HL-60 (cell line): ENCODE measurements around the gene MIPOL1.
"Not testable (repeated sequence)": the region's sequence is repeated elsewhere in the genome, so short reads cannot be mapped to it uniquely, and the experiment has no call there.

Experiments used
- DNase-seq, 2 experiments: peaks; one replicate each; pipeline ENCODE4 v3.0.0-alpha.2; 2010 to 2020; ENCODE audit warnings: low read depth in 1 of 2, low spot score in 1 of 2
- H3K27ac ChIP-seq: fragments of 250-450 bp; sonication (Bioruptor Pico); replicated peaks from 2 replicates; pipeline ENCODE4 v1.5.1; 2020; ENCODE audit warnings: mild to moderate bottlenecking, moderate library complexity
- H3K27me3 ChIP-seq: fragments of 250-450 bp; sonication (Bioruptor Pico); 2 replicates; pipeline ENCODE4 v1.5.1; 2021; ENCODE audit warnings: mild to moderate bottlenecking, moderate library complexity; ENCODE audit not compliant: insufficient read depth, poor library complexity, severe bottlenecking
- H3K4me3 ChIP-seq: replicated peaks from 2 replicates; pipeline ENCODE4 v1.5.1; 2011; ENCODE audit warnings: mild to moderate bottlenecking, control low read depth, low read length; ENCODE audit not compliant: insufficient read depth
- CTCF ChIP-seq: IDR thresholded peaks from one replicate; pipeline ENCODE4 v1.5.1; 2011; ENCODE audit warnings: low read length, control low read depth, inconsistent platforms; ENCODE audit not compliant: insufficient read depth
- GABPA ChIP-seq: IDR thresholded peaks from 2 replicates; pipeline ENCODE4 v1.6.1; 2012; ENCODE audit warnings: low read depth
- POLR2AphosphoS5 ChIP-seq: IDR thresholded peaks from 2 replicates; pipeline ENCODE4 v1.6.1; 2012; ENCODE audit warnings: low read depth
- REST ChIP-seq: IDR thresholded peaks from 2 replicates; pipeline ENCODE4 v1.6.1; 2012; ENCODE audit warnings: low read depth; ENCODE audit not compliant: insufficient replicate concordance
- SPI1 ChIP-seq: IDR thresholded peaks from 2 replicates; pipeline ENCODE4 v1.6.1; 2012; ENCODE audit warnings: low read depth, mild to moderate bottlenecking, borderline replicate concordance

MIPOL1 gene

GRCh38 chr14:37384870-37385596 lies 187.3 kb downstream of the MIPOL1 start:
- Histone ChIP-seq H3K27me3 (no peaks in the 10 kb centered on the region), H3K27ac (no peak overlapping the region), H3K4me3 (no peak overlapping the region)
- TF ChIP-seq CTCF (no peak), SPI1 (no peak), POLR2AphosphoS5 (no peak)
- no peak for DNase-seq

GRCh38 chr14:37397157-37397940 lies 199.6 kb downstream of the MIPOL1 start:
- not testable (repeated sequence) for DNase-seq, H3K27me3 ChIP-seq, H3K27ac ChIP-seq, H3K4me3 ChIP-seq

- Histone ChIP-seq H3K4me3 (no peak overlapping the region), H3K27ac (no peak overlapping the region), H3K27me3 (no peaks in the 10 kb centered on the region)
- TF ChIP-seq GABPA (no peak), POLR2AphosphoS5 (no peak), SPI1 (no peak), CTCF (no peak), REST (no peak)
- no peak for DNase-seq
Observed at GRCh38 chr14:37397941-37398215, 200.1 kb downstream of the MIPOL1 start.

GRCh38 chr14:37399517-37399916 lies 201.8 kb downstream of the MIPOL1 start:
- Histone ChIP-seq H3K4me3 (no peak overlapping the region), H3K27ac (no peak overlapping the region), H3K27me3 (no peaks in the 10 kb centered on the region)
- no peak for DNase-seq
- no peak for TF ChIP-seq GABPA
- TF ChIP-seq REST, result no peak
- TF ChIP-seq POLR2AphosphoS5, result no peak
- no peak for TF ChIP-seq CTCF
